PC-3 (cell line): ENCODE data around the gene DCLK1. TPM values are rescaled to one million over a fixed set of nuclear protein-coding genes. Genes with fewer than 3 reads are reported as not detected.

Experiments
- ATAC-seq: fragments of 200-7000 bp; cut with Tn5 transposase; 2 replicates; pipeline ENCODE4 v1.9.1; 2020; ENCODE audit warnings: mild to moderate bottlenecking, moderate library complexity
- BruUV-seq: library from RNA; stranded (reverse); fragments of 400-500 nt; replicated peaks from 2 replicates; lab custom pipeline; 2021; lab: Mats Ljungman, UMichigan
- CTCF ChIA-PET: fragments of 300-600 bp; sonication (Branson Sonifier 250); formaldehyde crosslinking; loops from one replicate; lab custom pipeline; 2022; ENCODE audit warnings: antibody characterized with exemption; lab: Charles Lee
- POLR2A ChIA-PET: fragments of 300-600 bp; sonication (Branson Sonifier 250); formaldehyde crosslinking; loops from one replicate; lab custom pipeline; 2022; ENCODE audit warnings: antibody characterized with exemption; ENCODE audit not compliant: unreplicated experiment; lab: Charles Lee
- DNase-seq: peaks from one replicate; pipeline ENCODE4 v3.0.0-alpha.2; 2015
- H2AFZ ChIP-seq: fragments of 300-600 bp; sonication (generic); 2 replicates; pipeline ENCODE4 v1.6.0; 2016; ENCODE audit warnings: antibody characterized with exemption, low read length
- H3F3A ChIP-seq: fragments of 300-600 bp; sonication (generic); one replicate; pipeline ENCODE4 v1.6.0; 2017; ENCODE audit warnings: antibody characterized with exemption, low read length, control low read depth, mild to moderate bottlenecking; ENCODE audit not compliant: unreplicated experiment
- H3K27ac ChIP-seq: fragments of 300-600 bp; sonication (generic); 2 replicates; pipeline ENCODE4 v1.5.1; 2016; ENCODE audit warnings: mild to moderate bottlenecking, low read length
- H3K27me3 ChIP-seq: fragments of 300-600 bp; sonication (generic); 2 replicates; pipeline ENCODE4 v1.6.1; 2016; ENCODE audit warnings: low read length, mixed read lengths
- H3K36me3 ChIP-seq: fragments of 300-600 bp; sonication (generic); 2 replicates; pipeline ENCODE4 v1.6.1; 2016; ENCODE audit warnings: low read depth, mixed run types, low read length, mixed read lengths
- H3K4me1 ChIP-seq: fragments of 300-600 bp; sonication (generic); 2 replicates; pipeline ENCODE4 v1.5.1; 2016; ENCODE audit warnings: low read length; ENCODE audit not compliant: insufficient read depth
- H3K4me2 ChIP-seq: fragments of 300-600 bp; sonication (generic); 2 replicates; pipeline ENCODE4 v1.6.0; 2016; ENCODE audit warnings: low read length
- H3K4me3 ChIP-seq: fragments of 300-600 bp; sonication (generic); 2 replicates; pipeline ENCODE4 v1.5.1; 2016; ENCODE audit warnings: mild to moderate bottlenecking, low read length, mixed read lengths
- H3K79me2 ChIP-seq: fragments of 300-600 bp; sonication (generic); 2 replicates; pipeline ENCODE4 v1.6.1; 2017; ENCODE audit warnings: low read length, mixed read lengths
- H3K9ac ChIP-seq: fragments of 300-600 bp; sonication (generic); 2 replicates; pipeline ENCODE4 v1.6.0; 2016; ENCODE audit warnings: mild to moderate bottlenecking, low read length
- H3K9me2 ChIP-seq: fragments of 300-600 bp; sonication (generic); replicated peaks from 2 replicates; pipeline ENCODE4 v1.6.1; 2016; ENCODE audit warnings: mixed run types, low read length, mixed read lengths
- H3K9me3 ChIP-seq: fragments of 300-600 bp; sonication (generic); 2 replicates; pipeline ENCODE4 v1.6.1; 2016; ENCODE audit warnings: low read length, mixed read lengths
- H4K20me1 ChIP-seq: fragments of 300-600 bp; sonication (generic); 2 replicates; pipeline ENCODE4 v1.6.1; 2016; ENCODE audit warnings: low read length, mixed read lengths
- CTCF ChIP-seq: fragments of 300-600 bp; sonication (generic); conservative IDR thresholded peaks from 2 replicates; pipeline ENCODE4 v1.5.1; 2017; ENCODE audit warnings: antibody characterized with exemption, low read depth, mild to moderate bottlenecking, low read length
- EZH2 ChIP-seq: fragments of 300-600 bp; sonication (generic); IDR thresholded peaks from one replicate; pipeline ENCODE4 v1.6.1; 2017; ENCODE audit warnings: antibody characterized with exemption, mild to moderate bottlenecking, low read length; ENCODE audit not compliant: unreplicated experiment
- EZH2phosphoT487 ChIP-seq: fragments of 300-600 bp; sonication (generic); IDR thresholded peaks from 2 replicates; pipeline ENCODE4 v1.6.1; 2018; ENCODE audit warnings: mild to moderate bottlenecking, antibody characterized with exemption, low read length, borderline replicate concordance
- intact Hi-C: fragments of 100-400 bp; cut with micrococcal nuclease; formaldehyde crosslinking; loops from 2 replicates; pipeline ENCODE4 v1.9.0; 2023
- total RNA-seq: library from RNA; depleted of rRNA; stranded (reverse); fragments of >200 nt; gene quantifications from 2 replicates; pipeline ENCODE4 v1.2.3, GENCODE V29; 2014

Gene DCLK1
- total RNA-seq, 1 experiment from 2014 or later: not detected

- BruUV-seq: no TSS peak
- H3K27me3 ChIP-seq: peaks cover 7% of the 10 kb centered on the region; the same call in 1 of the 2 replicates
Observed at GRCh38 chr13:35996360-35996759, 134.8 kb downstream of the DCLK1 start.

GRCh38 chr13:35995136-35995535 lies 136.0 kb downstream of the DCLK1 start:
- ChIA-PET POLR2A (no interaction called here), CTCF (no interaction called here)
- no peak overlapping the region for H3K27ac ChIP-seq
- H3K4me1 ChIP-seq: no peaks in the 10 kb centered on the region
- no peak for ATAC-seq
- H3K36me3 ChIP-seq: no peaks in the 10 kb centered on the region
- H3K9me2 ChIP-seq: no peaks in the 10 kb centered on the region
- DNase-seq: no peak
- no peaks in the 10 kb centered on the region for H3K9me3 ChIP-seq
- no peak overlapping the region for H3K9ac ChIP-seq
- H4K20me1 ChIP-seq: no peaks in the 10 kb centered on the region
- BruUV-seq: no TSS peak
- no peaks in the 10 kb centered on the region for H3F3A ChIP-seq
- H3K4me2 ChIP-seq: no peak overlapping the region
- H2AFZ ChIP-seq: no peak overlapping the region
- TF ChIP-seq EZH2 (no peak), EZH2phosphoT487 (no peak), CTCF (no peak)
- H3K79me2 ChIP-seq: no peaks in the 10 kb centered on the region
- peaks cover 7% of the 10 kb centered on the region; the same call in 1 of the 2 replicates for H3K27me3 ChIP-seq
- H3K4me3 ChIP-seq: no peak overlapping the region
- intact Hi-C loops: no loop called here

More at GRCh38 chr13:35996360-35996759, 134.8 kb downstream of the DCLK1 start:
- intact Hi-C loops: no loop called here
- no peak for ATAC-seq
- DNase-seq: no peak
- no peaks in the 10 kb centered on the region for H3K9me3 ChIP-seq
- no peak overlapping the region for H3K4me2 ChIP-seq
- no peak overlapping the region for H3K27ac ChIP-seq
- H3K9me2 ChIP-seq: no peaks in the 10 kb centered on the region
- no peaks in the 10 kb centered on the region for H3K79me2 ChIP-seq
- no peaks in the 10 kb centered on the region for H4K20me1 ChIP-seq
- ChIA-PET CTCF (no interaction called here), POLR2A (no interaction called here)
- TF ChIP-seq EZH2 (no peak), CTCF (no peak), EZH2phosphoT487 (no peak)
- no peaks in the 10 kb centered on the region for H3F3A ChIP-seq
- H3K4me1 ChIP-seq: no peaks in the 10 kb centered on the region
- H3K4me3 ChIP-seq: no peak overlapping the region
- H3K36me3 ChIP-seq: no peaks in the 10 kb centered on the region
- H3K9ac ChIP-seq: no peak overlapping the region
- no peak overlapping the region for H2AFZ ChIP-seq

GRCh38 chr13:35994131-35994966 lies 136.8 kb downstream of the DCLK1 start:
- Histone ChIP-seq H3K27me3 (peaks cover 7% of the 10 kb centered on the region; the same call in 1 of the 2 replicates), H3K27ac (no peak overlapping the region), H3K9ac (no peak overlapping the region), H3K4me3 (no peak overlapping the region), H3K36me3 (no peaks in the 10 kb centered on the region), H4K20me1 (no peaks in the 10 kb centered on the region), H3K9me3 (no peaks in the 10 kb centered on the region), H3F3A (no peaks in the 10 kb centered on the region), H3K9me2 (no peaks in the 10 kb centered on the region), H3K79me2 (no peaks in the 10 kb centered on the region), H3K4me1 (no peaks in the 10 kb centered on the region), H3K4me2 (no peak overlapping the region), H2AFZ (no peak overlapping the region)
- CTCF ChIA-PET: no interaction called here
- no peak for TF ChIP-seq EZH2
- no peak for TF ChIP-seq EZH2phosphoT487
- TF ChIP-seq CTCF: no peak
- BruUV-seq: no TSS peak
- POLR2A ChIA-PET: no interaction called here
- no peak for ATAC-seq
- intact Hi-C loops: no loop called here
- DNase-seq: peak; percentile 33
